HepG2 (cell line): ENCODE measurements around the gene FKBP1A. TPM values are rescaled to one million over a fixed set of nuclear protein-coding genes. Genes with fewer than 3 reads are reported as not detected.

ENCODE experiments used
- AKAP8 ChIP-seq: sonication (generic); formaldehyde crosslinking; IDR thresholded peaks from 2 replicates; pipeline ENCODE4 v1.5.1; 2020; ENCODE audit warnings: mild to moderate bottlenecking, missing genetic modification reagents
- CBFB ChIP-seq: sonication (generic); formaldehyde crosslinking; IDR thresholded peaks from 2 replicates; pipeline ENCODE4 v1.4.0; 2020; ENCODE audit warnings: missing genetic modification reagents
- CREB3 ChIP-seq: sonication (generic); formaldehyde crosslinking; IDR thresholded peaks from 2 replicates; pipeline ENCODE4 v1.5.0; 2020; ENCODE audit warnings: missing genetic modification reagents
- GFI1 ChIP-seq: sonication (generic); formaldehyde crosslinking; IDR thresholded peaks from 2 replicates; pipeline ENCODE4 v1.5.0; 2020; ENCODE audit warnings: missing genetic modification reagents, mild to moderate bottlenecking, borderline replicate concordance
- HMGXB4 ChIP-seq, 2 experiments: sonication (generic) in 1 of 2; formaldehyde crosslinking in 1 of 2; IDR thresholded peaks; 2 replicates each; pipeline versions ENCODE4 v1.4.0 to v1.6.1; 2018 to 2020; ENCODE audit warnings: missing genetic modification reagents in 2 of 2, borderline replicate concordance in 1 of 2, low read depth in 1 of 2, mild to moderate bottlenecking in 1 of 2, missing biosample characterization in 1 of 2
- RFXANK ChIP-seq: IDR thresholded peaks from 2 replicates; pipeline ENCODE4 v1.6.1; 2016
- SALL1 ChIP-seq: sonication (generic); formaldehyde crosslinking; IDR thresholded peaks from 2 replicates; pipeline ENCODE4 v1.8.0; 2022; ENCODE audit warnings: mild to moderate bottlenecking, missing genetic modification reagents
- SMYD3 ChIP-seq: sonication (generic); formaldehyde crosslinking; IDR thresholded peaks from 2 replicates; pipeline ENCODE4 v1.8.1; 2023; ENCODE audit warnings: mild to moderate bottlenecking, missing genetic modification reagents
- SNAI1 ChIP-seq: sonication (generic); formaldehyde crosslinking; IDR thresholded peaks from 2 replicates; pipeline ENCODE4 v1.5.0; 2020; ENCODE audit warnings: mild to moderate bottlenecking, missing genetic modification reagents, borderline replicate concordance
- TMF1 ChIP-seq: sonication (generic); formaldehyde crosslinking; IDR thresholded peaks from 2 replicates; pipeline ENCODE4 v1.8.1; 2022; ENCODE audit warnings: low read depth, missing genetic modification reagents
- ZC3H13 ChIP-seq: sonication (generic); formaldehyde crosslinking; IDR thresholded peaks from 2 replicates; pipeline ENCODE4 v1.8.1; 2023; ENCODE audit warnings: mild to moderate bottlenecking, missing genetic modification reagents, moderate library complexity
- ZNF17 ChIP-seq: sonication (generic); formaldehyde crosslinking; IDR thresholded peaks from 2 replicates; pipeline ENCODE4 v1.5.0; 2020; ENCODE audit warnings: mild to moderate bottlenecking, missing genetic modification reagents
- ZNF296 ChIP-seq: sonication (generic); formaldehyde crosslinking; conservative IDR thresholded peaks from 2 replicates; pipeline ENCODE4 v1.5.0; 2020; ENCODE audit warnings: mild to moderate bottlenecking, missing genetic modification reagents
- ZNF326 ChIP-seq: sonication (generic); formaldehyde crosslinking; IDR thresholded peaks from 2 replicates; pipeline ENCODE4 v1.4.0; 2020; ENCODE audit warnings: missing genetic modification reagents, borderline replicate concordance
- ZNF513 ChIP-seq: sonication (generic); formaldehyde crosslinking; conservative IDR thresholded peaks from 2 replicates; pipeline ENCODE4 v1.5.0; 2020; ENCODE audit warnings: missing genetic modification reagents
- polyA plus RNA-seq, 8 experiments: library from polyadenylated mRNA; depleted of rRNA in 3 of 8; stranded (reverse) in 7 of 8; unstranded in 1 of 8; fragments of >200 nt; fragmentation: Illumina TruSeq in 4 of 8; extraction: Trizol in 4 of 8; gene quantifications; 2 replicates each; pipeline versions ENCODE4 v1.2.1 to v1.2.3, GENCODE V29; 2011 to 2016; ENCODE audit warnings: low read depth in 4 of 8, missing spikeins in 1 of 8, mixed read lengths in 1 of 8; ENCODE audit not compliant: insufficient read depth in 1 of 8
- total RNA-seq, 5 experiments: library from RNA; depleted of rRNA; stranded (reverse); fragments of >200 nt; fragmentation: Illumina TruSeq; extraction: Trizol; gene quantifications; 2 replicates each; pipeline ENCODE4 v1.2.3, GENCODE V29; 2016; ENCODE audit warnings: low read depth in 1 of 5
- TF ChIP-seq, protein P1 (sequence below): sonication (generic); formaldehyde crosslinking; IDR thresholded peaks from 2 replicates; pipeline ENCODE4 v1.8.1; 2023; ENCODE audit warnings: mild to moderate bottlenecking, missing genetic modification reagents
- TF ChIP-seq, protein P2 (sequence below): sonication (generic); formaldehyde crosslinking; IDR thresholded peaks from 2 replicates; pipeline ENCODE4 v1.9.0; 2022; ENCODE audit warnings: low read depth, missing genetic modification reagents
- TF ChIP-seq, protein P3 (sequence below): sonication (generic); formaldehyde crosslinking; IDR thresholded peaks from 2 replicates; pipeline ENCODE4 v1.5.1; 2020; ENCODE audit warnings: missing genetic modification reagents, mild to moderate bottlenecking, borderline replicate concordance

The FKBP1A gene
- total and polyA plus RNA-seq, 2 of the 13 experiments (the other 11 are each of a cell fraction or from before 2014, with no cell fraction given), result 119 to 468 TPM

DNA sequence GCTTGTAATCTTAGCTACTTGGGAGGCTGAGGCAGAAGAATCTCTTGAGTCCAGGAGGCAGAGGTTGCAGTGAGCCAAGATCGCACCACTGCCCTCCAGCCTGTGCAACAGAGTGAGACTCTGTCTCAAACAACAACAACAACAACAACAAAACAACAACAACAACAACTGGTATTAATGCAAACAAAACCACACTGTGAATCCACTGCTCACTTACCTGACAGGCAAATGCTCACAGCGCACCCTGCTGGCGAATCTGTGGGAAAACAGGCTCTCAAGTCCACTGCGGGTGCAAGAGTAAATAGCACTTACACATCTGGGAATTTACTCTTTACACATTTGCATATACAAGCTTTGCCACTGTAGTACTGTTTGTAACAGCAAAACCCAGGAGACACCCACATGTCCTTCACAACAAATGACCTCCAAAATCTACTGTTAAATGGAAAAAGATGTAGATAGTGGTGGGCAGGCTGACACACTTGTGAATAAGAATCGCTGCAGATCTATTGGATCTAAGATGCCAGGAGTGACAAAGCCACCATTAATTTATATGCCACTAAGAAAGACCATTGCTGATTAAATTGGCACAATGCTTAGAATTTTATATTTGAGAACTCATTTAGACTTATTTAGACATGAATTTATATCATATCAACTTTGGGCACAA lies 44.5 kb upstream of the FKBP1A start (continued):
- TF ChIP-seq SALL1 (peak; percentile 52; the same call in 1 of the 2 replicates), SNAI1 (CRISPR knock-in tag) (no peak), CBFB (no peak), TMF1 (no peak), SMYD3 (CRISPR knock-in tag) (no peak), ZNF296 (CRISPR knock-in tag) (no peak), HMGXB4 (CRISPR knock-in tag; IDR thresholded peaks at IDR 0.05; ENCODE audit: borderline replicate concordance in 1 of 2, low read depth in 1 of 2) (peak; percentile 30 to 37; a peak in 1 of 4 replicates), CREB3 (CRISPR knock-in tag) (no peak), ZNF326 (no peak), ZNF17 (CRISPR knock-in tag) (no peak), RFXANK (no peak), AKAP8 (CRISPR knock-in tag) (no peak), GFI1 (CRISPR knock-in tag) (no peak), ZC3H13 (no peak), ZNF513 (CRISPR knock-in tag) (0 out of 2 replicates have a peak, but pooled peaks have one; percentile 27)
- TF ChIP-seq, protein P1, sequence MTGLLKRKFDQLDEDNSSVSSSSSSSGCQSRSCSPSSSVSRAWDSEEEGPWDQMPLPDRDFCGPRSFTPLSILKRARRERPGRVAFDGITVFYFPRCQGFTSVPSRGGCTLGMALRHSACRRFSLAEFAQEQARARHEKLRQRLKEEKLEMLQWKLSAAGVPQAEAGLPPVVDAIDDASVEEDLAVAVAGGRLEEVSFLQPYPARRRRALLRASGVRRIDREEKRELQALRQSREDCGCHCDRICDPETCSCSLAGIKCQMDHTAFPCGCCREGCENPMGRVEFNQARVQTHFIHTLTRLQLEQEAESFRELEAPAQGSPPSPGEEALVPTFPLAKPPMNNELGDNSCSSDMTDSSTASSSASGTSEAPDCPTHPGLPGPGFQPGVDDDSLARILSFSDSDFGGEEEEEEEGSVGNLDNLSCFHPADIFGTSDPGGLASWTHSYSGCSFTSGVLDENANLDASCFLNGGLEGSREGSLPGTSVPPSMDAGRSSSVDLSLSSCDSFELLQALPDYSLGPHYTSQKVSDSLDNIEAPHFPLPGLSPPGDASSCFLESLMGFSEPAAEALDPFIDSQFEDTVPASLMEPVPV (CRISPR knock-in tag), result no peak
- TF ChIP-seq, protein P2, sequence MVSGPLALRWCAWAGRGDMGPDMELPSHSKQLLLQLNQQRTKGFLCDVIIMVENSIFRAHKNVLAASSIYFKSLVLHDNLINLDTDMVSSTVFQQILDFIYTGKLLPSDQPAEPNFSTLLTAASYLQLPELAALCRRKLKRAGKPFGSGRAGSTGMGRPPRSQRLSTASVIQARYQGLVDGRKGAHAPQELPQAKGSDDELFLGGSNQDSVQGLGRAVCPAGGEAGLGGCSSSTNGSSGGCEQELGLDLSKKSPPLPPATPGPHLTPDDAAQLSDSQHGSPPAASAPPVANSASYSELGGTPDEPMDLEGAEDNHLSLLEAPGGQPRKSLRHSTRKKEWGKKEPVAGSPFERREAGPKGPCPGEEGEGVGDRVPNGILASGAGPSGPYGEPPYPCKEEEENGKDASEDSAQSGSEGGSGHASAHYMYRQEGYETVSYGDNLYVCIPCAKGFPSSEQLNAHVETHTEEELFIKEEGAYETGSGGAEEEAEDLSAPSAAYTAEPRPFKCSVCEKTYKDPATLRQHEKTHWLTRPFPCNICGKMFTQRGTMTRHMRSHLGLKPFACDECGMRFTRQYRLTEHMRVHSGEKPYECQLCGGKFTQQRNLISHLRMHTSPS (CRISPR knock-in tag), result no peak
- TF ChIP-seq, protein P3, sequence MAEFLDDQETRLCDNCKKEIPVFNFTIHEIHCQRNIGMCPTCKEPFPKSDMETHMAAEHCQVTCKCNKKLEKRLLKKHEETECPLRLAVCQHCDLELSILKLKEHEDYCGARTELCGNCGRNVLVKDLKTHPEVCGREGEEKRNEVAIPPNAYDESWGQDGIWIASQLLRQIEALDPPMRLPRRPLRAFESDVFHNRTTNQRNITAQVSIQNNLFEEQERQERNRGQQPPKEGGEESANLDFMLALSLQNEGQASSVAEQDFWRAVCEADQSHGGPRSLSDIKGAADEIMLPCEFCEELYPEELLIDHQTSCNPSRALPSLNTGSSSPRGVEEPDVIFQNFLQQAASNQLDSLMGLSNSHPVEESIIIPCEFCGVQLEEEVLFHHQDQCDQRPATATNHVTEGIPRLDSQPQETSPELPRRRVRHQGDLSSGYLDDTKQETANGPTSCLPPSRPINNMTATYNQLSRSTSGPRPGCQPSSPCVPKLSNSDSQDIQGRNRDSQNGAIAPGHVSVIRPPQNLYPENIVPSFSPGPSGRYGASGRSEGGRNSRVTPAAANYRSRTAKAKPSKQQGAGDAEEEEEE (CRISPR knock-in tag), result peak; percentile 46; the same call in 1 of the 2 replicates
- TF ChIP-seq, all 625 proteins: peak for 38
